GM06990 (cell line): ENCODE measurements around the gene FAM222B.

Experiments used
- DNase-seq: peaks from one replicate; pipeline ENCODE4 v3.0.0-alpha.2; 2011; ENCODE audit not compliant: insufficient read length; ENCODE audit errors: extremely low read depth
- H3K27me3 ChIP-seq: replicated peaks from 2 replicates; pipeline ENCODE4 v1.6.0; 2011; ENCODE audit warnings: low read length; ENCODE audit not compliant: control insufficient read depth, insufficient read depth
- H3K36me3 ChIP-seq: 2 replicates; pipeline ENCODE4 v1.5.1; 2011; ENCODE audit warnings: low read length; ENCODE audit not compliant: control insufficient read depth, insufficient read depth
- H3K4me3 ChIP-seq: replicated peaks from 2 replicates; pipeline ENCODE4 v1.5.1; 2011; ENCODE audit warnings: low read depth, mild to moderate bottlenecking, control low read depth, low read length
- CTCF ChIP-seq: IDR thresholded peaks from 2 replicates; pipeline ENCODE4 v1.5.1; 2011; ENCODE audit warnings: low read length, control low read depth, mild to moderate bottlenecking, inconsistent platforms; ENCODE audit not compliant: insufficient read depth, poor library complexity, severe bottlenecking

FAM222B gene

GRCh38 chr17:28842282-28843012, at the start of gene FAM222B:
TSS of gene FAM222B (minus strand) at chr17:28842790. CDS start at chr17:28766667, 76,123 bp downstream.
- no peaks in the 10 kb centered on the region for H3K27me3 ChIP-seq
- no peak for TF ChIP-seq CTCF

GRCh38 chr17:28892024-28892423, 49.4 kb upstream of the FAM222B start:
- H3K27me3 ChIP-seq: no peaks in the 10 kb centered on the region
- DNase-seq: peak; percentile 71
- no peak overlapping the region for H3K4me3 ChIP-seq
- TF ChIP-seq CTCF: no peak
- H3K36me3 ChIP-seq: no peaks in the 10 kb centered on the region

More at GRCh38 chr17:28842282-28843012, at the start of gene FAM222B:
- peak; percentile 92 for DNase-seq
- Histone ChIP-seq H3K36me3 (no peaks in the 10 kb centered on the region), H3K4me3 (peak within 1 kb of the TSS; percentile 99)

GRCh38 chr17:28891201-28891600, 48.6 kb upstream of the FAM222B start:
- no peak for TF ChIP-seq CTCF
- Histone ChIP-seq H3K4me3 (no peak overlapping the region), H3K36me3 (no peaks in the 10 kb centered on the region; the same call in 1 of the 2 replicates), H3K27me3 (no peaks in the 10 kb centered on the region)
- DNase-seq: no peak

- Histone ChIP-seq H3K36me3 (no peaks in the 10 kb centered on the region; the same call in none of the 2 replicates), H3K27me3 (no peaks in the 10 kb centered on the region), H3K4me3 (no peak overlapping the region)
- DNase-seq: no peak
- TF ChIP-seq CTCF: no peak
Observed at GRCh38 chr17:28889996-28890395, 47.4 kb upstream of the FAM222B start.

GRCh38 chr17:28888832-28889231, 46.2 kb upstream of the FAM222B start:
- no peak for DNase-seq
- Histone ChIP-seq H3K4me3 (0 out of 2 replicates have a peak overlapping the region, but pooled peaks have one; percentile 7), H3K27me3 (no peaks in the 10 kb centered on the region), H3K36me3 (peaks cover 3% of the 10 kb centered on the region)
- TF ChIP-seq CTCF: no peak
